Keratinocyte (primary cell): ENCODE data around the gene VASP. TPM values are rescaled to one million over a fixed set of nuclear protein-coding genes. Genes with fewer than 3 reads are reported as not detected.

Source experiments
- DNase-seq: peaks from one replicate; pipeline ENCODE4 v3.0.0-alpha.2; 2011; ENCODE audit warnings: low read depth, missing footprints, low spot score
- FAIRE-seq: peaks from 2 replicates; lab custom pipeline; 2011; peaks lifted over from hg19 to GRCh38; lab: Jason Lieb, UNC
- H2AFZ ChIP-seq: 2 replicates; pipeline ENCODE4 v1.6.0; 2012; ENCODE audit warnings: low read length, control low read depth, inconsistent platforms; ENCODE audit not compliant: control insufficient read depth
- H3K27ac ChIP-seq: 2 replicates; pipeline ENCODE4 v1.5.1; 2011; ENCODE audit warnings: low read length; ENCODE audit not compliant: control insufficient read depth, insufficient read depth
- H3K27me3 ChIP-seq: 3 replicates; pipeline ENCODE4 v1.6.0; 2011; ENCODE audit warnings: low read length; ENCODE audit not compliant: control insufficient read depth, insufficient read depth; ENCODE audit errors: extremely low read depth
- H3K36me3 ChIP-seq, 2 experiments: 2 replicates in 1 of 2; 3 replicates in 1 of 2; pipeline ENCODE4 v1.5.1; 2011; ENCODE audit warnings: low read length in 2 of 2, mild to moderate bottlenecking in 1 of 2; ENCODE audit not compliant: control insufficient read depth in 2 of 2, insufficient read depth in 2 of 2; ENCODE audit errors: extremely low read depth in 1 of 2
- H3K4me1 ChIP-seq: 3 replicates; pipeline ENCODE4 v1.5.1; 2011; ENCODE audit warnings: low read length; ENCODE audit not compliant: control insufficient read depth, insufficient read depth; ENCODE audit errors: extremely low read depth
- H3K4me2 ChIP-seq: 3 replicates; pipeline ENCODE4 v1.6.0; 2011; ENCODE audit warnings: low read depth, low read length; ENCODE audit not compliant: control insufficient read depth, insufficient read depth; ENCODE audit errors: extremely low read depth
- H3K4me3 ChIP-seq, 3 experiments: fragments of 200-600 bp in 1 of 3; sonication (generic) in 1 of 3; 2 replicates in 2 of 3; 3 replicates in 1 of 3; pipeline ENCODE4 v1.5.1; 2011 to 2016; ENCODE audit warnings: low read length in 3 of 3, mild to moderate bottlenecking in 3 of 3, control low read depth in 2 of 3, inconsistent platforms in 1 of 3, low read depth in 1 of 3, mixed read lengths in 1 of 3, mixed run types in 1 of 3, moderate library complexity in 1 of 3; ENCODE audit not compliant: control insufficient read depth in 2 of 3, insufficient read depth in 2 of 3; ENCODE audit errors: extremely low read depth in 1 of 3
- H3K79me2 ChIP-seq: 2 replicates; pipeline ENCODE4 v1.6.0; 2012; ENCODE audit warnings: low read length; ENCODE audit not compliant: control insufficient read depth, insufficient read depth
- H3K9ac ChIP-seq: 3 replicates; pipeline ENCODE4 v1.6.0; 2011; ENCODE audit warnings: low read length; ENCODE audit not compliant: control insufficient read depth, insufficient read depth; ENCODE audit errors: extremely low read depth
- H3K9me1 ChIP-seq: 3 replicates; pipeline ENCODE4 v1.6.0; 2011; ENCODE audit warnings: low read length; ENCODE audit not compliant: control insufficient read depth, insufficient read depth; ENCODE audit errors: extremely low read depth
- H3K9me3 ChIP-seq: 2 replicates; pipeline ENCODE4 v1.5.1; 2012; ENCODE audit warnings: low read depth, low read length; ENCODE audit not compliant: control insufficient read depth
- H4K20me1 ChIP-seq: 3 replicates; pipeline ENCODE4 v1.6.0; 2011; ENCODE audit warnings: low read length; ENCODE audit not compliant: control insufficient read depth, insufficient read depth; ENCODE audit errors: extremely low read depth
- EZH2 ChIP-seq: IDR thresholded peaks from one replicate; pipeline ENCODE4 v1.6.1; 2012; ENCODE audit warnings: inconsistent platforms, mild to moderate bottlenecking, low read length, moderate library complexity
- dilution Hi-C: fragments of 300-500 bp; cut with MboI; formaldehyde crosslinking; loops from one replicate; pipeline ENCODE4 v1.7.0; 2020; ENCODE audit warnings: low sequenced_read_pairs; ENCODE audit not compliant: extremely low pct_ligation_motif_present
- polyA plus RNA-seq, 5 experiments: library from polyadenylated mRNA; depleted of rRNA in 3 of 5; stranded (reverse) in 3 of 5; stranded (forward) in 1 of 5; unstranded in 1 of 5; fragments of >200 nt; gene quantifications; 1 replicate in 1 of 5; 2 replicates in 3 of 5; 3 replicates in 1 of 5; pipeline versions ENCODE4 v1.2.1 to v1.2.3, GENCODE V29; 2011 to 2012; ENCODE audit warnings: missing spikeins in 2 of 5, low read depth in 1 of 5, low replicate concordance in 1 of 5
- TF ChIP-seq, protein P1 (sequence below), 3 experiments: IDR thresholded peaks in 1 of 3; conservative IDR thresholded peaks in 1 of 3; optimal IDR thresholded peaks in 1 of 3; 2 replicates in 2 of 3; 3 replicates in 1 of 3; pipeline versions ENCODE3 to v1.5.1; 2011; ENCODE audit warnings: low read length in 3 of 3, mild to moderate bottlenecking in 3 of 3, moderate library complexity in 2 of 3, control low read depth in 1 of 3, inconsistent platforms in 1 of 3; ENCODE audit not compliant: insufficient read depth in 2 of 3; ENCODE audit errors: extremely low read depth in 1 of 3

Gene VASP
- polyA plus RNA-seq, 1 donor (not counting 4 experiments of a cell fraction or from before 2014, with no cell fraction given) = 99.0 TPM

GRCh38 chr19:45492137-45492626, 15.1 kb upstream of the VASP start:
- FAIRE-seq (no peak), DNase-seq (no peak)
- Histone ChIP-seq H3K4me3 (no peak overlapping the region), H3K27ac (no peak overlapping the region), H3K9ac (no peak overlapping the region), H3K4me2 (no peak overlapping the region), H3K27me3 (no peaks in the 10 kb centered on the region), H4K20me1 (no peaks in the 10 kb centered on the region), H3K36me3 (peaks cover 0 to 5% of the 10 kb centered on the region in 2 experiments), H3K9me3 (no peaks in the 10 kb centered on the region), H3K4me1 (peaks cover 9% of the 10 kb centered on the region), H3K9me1 (no peaks in the 10 kb centered on the region), H3K79me2 (no peaks in the 10 kb centered on the region), H2AFZ (no peak overlapping the region)
- TF ChIP-seq, protein P1, sequence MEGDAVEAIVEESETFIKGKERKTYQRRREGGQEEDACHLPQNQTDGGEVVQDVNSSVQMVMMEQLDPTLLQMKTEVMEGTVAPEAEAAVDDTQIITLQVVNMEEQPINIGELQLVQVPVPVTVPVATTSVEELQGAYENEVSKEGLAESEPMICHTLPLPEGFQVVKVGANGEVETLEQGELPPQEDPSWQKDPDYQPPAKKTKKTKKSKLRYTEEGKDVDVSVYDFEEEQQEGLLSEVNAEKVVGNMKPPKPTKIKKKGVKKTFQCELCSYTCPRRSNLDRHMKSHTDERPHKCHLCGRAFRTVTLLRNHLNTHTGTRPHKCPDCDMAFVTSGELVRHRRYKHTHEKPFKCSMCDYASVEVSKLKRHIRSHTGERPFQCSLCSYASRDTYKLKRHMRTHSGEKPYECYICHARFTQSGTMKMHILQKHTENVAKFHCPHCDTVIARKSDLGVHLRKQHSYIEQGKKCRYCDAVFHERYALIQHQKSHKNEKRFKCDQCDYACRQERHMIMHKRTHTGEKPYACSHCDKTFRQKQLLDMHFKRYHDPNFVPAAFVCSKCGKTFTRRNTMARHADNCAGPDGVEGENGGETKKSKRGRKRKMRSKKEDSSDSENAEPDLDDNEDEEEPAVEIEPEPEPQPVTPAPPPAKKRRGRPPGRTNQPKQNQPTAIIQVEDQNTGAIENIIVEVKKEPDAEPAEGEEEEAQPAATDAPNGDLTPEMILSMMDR (optimal IDR thresholded peaks at IDR 0.05 in 1 of 3, IDR thresholded peaks at IDR 0.05 in 1 of 3, conservative IDR thresholded peaks at IDR 0.05 in 1 of 3; ENCODE audit: extremely low read depth in 1 of 3, insufficient read depth in 2 of 3, low read length in 3 of 3) = no peak
- no peak for TF ChIP-seq EZH2
- dilution Hi-C loops = no loop called here

DNA sequence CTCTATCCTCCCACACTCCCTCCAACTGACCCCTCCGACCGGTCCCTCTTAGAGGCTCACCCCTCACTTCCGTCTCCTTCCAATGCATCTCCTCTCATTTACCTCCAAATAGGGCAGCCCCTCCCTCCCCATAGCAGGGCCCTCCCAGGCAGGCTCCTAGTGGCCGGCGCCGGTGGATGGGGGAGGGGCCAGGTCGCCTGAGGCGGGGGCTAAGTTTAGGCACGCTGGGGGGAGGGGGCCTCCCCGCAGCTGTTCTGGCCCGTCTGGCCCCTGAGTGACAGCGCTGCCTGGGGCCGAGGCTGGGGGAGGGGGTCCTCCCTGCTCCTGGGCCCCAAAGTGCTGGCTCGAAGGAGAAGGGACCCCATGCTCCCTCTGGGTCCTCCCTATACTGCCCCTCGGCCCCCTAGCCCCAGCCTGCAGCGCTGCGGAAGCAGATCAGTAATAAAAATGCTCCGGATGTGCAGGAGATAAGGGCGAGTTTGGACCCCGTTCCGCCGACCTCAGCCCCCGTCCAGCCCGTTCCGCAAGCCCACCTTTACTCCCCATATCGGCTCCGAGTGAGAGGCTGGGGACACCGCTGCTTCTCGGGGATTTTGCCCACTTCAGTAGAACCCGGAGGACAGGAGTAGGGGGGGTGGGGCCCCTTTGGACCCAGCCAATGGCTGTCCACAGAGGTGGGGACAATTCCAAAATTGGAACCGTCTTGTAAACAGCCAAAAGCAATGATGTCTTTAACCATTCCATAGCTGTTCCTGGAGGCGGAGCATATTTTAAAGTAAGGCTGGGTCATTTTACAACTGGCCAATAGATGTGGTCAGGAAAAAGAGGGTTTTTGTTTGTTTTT, 14.4 kb upstream of the VASP start:
- FAIRE-seq = no peak

More for the DNA sequence above, 14.4 kb upstream of the VASP start:
- Histone ChIP-seq H3K4me3 (peak overlapping the region; percentile 24 to 49 (median 48)), H3K4me2 (peak overlapping the region; percentile 85), H3K36me3 (peaks cover 0 to 5% of the 10 kb centered on the region in 2 experiments), H3K79me2 (no peaks in the 10 kb centered on the region), H3K27ac (no peak overlapping the region), H3K9ac (peak overlapping the region; percentile 54), H3K9me1 (no peaks in the 10 kb centered on the region), H3K4me1 (peaks cover 12% of the 10 kb centered on the region), H4K20me1 (no peaks in the 10 kb centered on the region), H3K9me3 (no peaks in the 10 kb centered on the region), H3K27me3 (no peaks in the 10 kb centered on the region), H2AFZ (peak overlapping the region; percentile 30)
- TF ChIP-seq EZH2 = no peak
- TF ChIP-seq, protein P1 (optimal IDR thresholded peaks at IDR 0.05 in 1 of 3, IDR thresholded peaks at IDR 0.05 in 1 of 3, conservative IDR thresholded peaks at IDR 0.05 in 1 of 3; ENCODE audit: extremely low read depth in 1 of 3, insufficient read depth in 2 of 3, low read length in 3 of 3) = no peak
- DNase-seq = no peak
- dilution Hi-C loops = no loop called here
